HG03575 (cell line): ENCODE results near the gene DNAJC7.
"Not testable (repeated sequence)": the region's sequence is repeated elsewhere in the genome, so short reads cannot be mapped to it uniquely, and the experiment has no call there.

Source experiments
- ATAC-seq: cut with Tn5 transposase; IDR thresholded peaks from one replicate; pipeline ENCODE4 v1.9.1; 2021; ENCODE audit not compliant: unreplicated experiment, insufficient number of reproducible peaks, low FRiP score; ENCODE audit errors: extremely low read depth

Gene DNAJC7

DNA sequence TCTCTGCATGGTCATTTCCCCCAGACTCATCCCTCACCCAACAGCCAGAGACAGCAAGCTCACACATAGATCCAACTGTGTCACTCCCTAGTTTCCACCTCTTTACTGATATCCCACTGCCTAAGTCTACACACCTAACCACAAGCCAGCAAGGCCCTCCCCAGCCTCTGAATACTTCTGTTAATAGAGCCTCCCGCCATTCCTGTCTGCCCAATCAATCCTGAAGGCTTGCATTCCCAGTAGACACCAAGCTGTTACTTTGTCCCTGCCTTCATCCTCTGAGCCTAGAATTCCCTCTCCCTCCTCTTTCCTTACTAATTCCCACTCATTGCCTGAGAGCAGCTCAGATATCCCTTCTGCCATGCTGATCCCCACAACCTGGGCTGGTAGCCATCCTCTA is 28.5 kb upstream of the DNAJC7 start:
- ATAC-seq = no peak

DNA sequence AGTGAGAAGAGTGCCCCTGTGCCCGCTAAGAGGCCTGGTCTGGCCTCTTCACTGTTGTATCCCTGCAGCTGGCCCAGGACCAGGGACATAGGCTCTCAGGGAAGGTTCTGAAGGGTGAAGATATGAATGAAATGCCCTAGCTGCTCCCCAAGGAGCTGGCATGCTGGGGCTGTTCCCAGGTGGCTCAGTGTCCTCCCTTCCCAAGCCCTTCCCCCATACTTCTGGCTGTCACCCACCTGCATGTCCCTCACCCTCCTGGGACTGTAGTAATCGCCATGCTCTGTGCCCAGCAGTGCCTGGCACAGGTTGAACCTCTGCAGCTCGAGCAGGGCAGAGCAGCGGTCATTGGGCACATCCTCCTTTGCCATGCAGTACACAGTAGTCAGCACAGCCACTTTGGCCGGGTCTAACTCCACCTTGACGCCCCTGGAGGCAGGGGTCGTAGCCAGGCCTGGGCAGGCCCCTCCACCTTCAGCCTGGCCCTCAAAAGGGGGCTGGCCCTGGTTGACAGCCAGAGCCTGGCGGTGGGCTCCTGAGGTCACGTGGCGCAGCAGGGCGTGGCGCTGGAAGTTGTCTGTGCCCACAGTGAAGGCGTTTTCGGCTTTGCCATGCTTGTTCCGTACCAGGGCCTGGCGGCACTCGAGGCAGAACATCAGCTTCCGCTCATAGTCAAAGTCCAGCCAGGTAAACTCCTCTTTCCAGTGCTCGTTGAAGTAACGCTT is 25.5 kb upstream of the DNAJC7 start:
- no peak for ATAC-seq

DNA sequence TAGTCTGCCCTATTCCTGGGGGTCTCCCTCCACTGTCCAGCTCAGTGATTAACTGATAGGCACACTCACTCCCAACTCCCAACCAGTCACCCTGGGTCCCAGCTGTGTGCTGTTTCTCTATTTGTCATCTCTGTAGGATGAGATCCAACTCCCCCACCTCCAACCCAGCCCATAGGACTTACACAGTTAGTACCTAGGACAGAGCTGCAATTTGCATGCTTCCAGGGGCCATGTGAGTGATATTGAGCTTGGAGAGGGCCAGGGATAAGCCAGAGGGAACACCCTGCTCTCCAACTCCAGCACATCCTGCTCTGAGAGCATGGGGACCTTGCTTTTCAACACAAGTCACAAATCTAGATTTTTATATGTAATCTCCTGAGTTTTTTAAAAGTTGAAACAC is 24.4 kb upstream of the DNAJC7 start:
- ATAC-seq = no peak

GRCh38 chr17:42040818-42041217 is 23.6 kb upstream of the DNAJC7 start:
- ATAC-seq = no peak

DNA sequence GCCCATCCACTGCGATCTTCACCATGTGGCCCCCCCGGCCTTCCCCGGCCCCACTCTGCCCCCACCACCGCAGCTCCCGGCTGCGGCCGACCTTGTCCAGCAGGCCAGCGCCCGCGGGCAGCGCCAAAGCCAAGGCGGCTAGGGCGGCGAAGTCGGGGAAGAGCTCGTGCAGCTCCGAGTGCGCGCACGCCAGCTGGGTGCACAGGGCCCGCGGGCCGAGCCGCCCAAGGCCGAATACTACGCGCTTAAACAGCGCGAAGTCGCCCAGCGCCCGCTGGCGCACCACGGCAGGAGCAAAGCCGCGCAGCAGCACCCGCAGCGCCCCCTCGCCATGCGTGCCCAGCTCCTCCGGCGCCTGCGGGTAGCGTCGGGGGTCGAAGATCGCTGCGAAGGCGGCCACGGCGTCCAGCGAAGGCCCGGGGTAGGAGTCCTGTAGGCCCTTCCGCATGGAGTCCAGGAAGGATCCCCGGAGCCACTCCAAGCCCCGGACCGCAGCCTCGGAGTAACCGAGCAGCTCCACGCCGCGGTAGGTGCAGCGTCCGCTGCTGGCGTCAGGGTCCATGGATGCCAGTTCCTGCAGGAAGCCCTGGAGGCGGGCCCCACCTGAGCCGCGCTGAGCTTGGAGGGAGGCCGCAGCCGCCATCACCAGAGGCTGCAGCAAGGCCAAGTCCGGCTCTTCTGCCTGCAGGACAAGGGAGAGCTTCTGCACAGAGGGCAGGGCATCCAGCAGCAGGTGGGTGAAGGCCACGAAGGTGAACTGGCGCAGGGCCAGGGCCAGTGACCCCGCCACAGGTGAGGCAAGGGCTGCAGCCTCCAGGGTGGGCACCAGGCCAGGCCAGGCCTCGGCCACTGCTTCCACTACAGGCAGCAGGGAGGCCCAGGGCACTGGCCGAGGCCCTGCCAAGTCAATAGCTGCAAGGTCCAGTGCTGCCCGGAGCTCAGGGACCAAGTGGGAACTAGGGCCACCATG is 22.8 kb upstream of the DNAJC7 start:
- ATAC-seq = no peak

- ATAC-seq = no peak
These were observed 21.2 kb upstream of the DNAJC7 start for GRCh38 chr17:42038221-42038973.

DNA sequence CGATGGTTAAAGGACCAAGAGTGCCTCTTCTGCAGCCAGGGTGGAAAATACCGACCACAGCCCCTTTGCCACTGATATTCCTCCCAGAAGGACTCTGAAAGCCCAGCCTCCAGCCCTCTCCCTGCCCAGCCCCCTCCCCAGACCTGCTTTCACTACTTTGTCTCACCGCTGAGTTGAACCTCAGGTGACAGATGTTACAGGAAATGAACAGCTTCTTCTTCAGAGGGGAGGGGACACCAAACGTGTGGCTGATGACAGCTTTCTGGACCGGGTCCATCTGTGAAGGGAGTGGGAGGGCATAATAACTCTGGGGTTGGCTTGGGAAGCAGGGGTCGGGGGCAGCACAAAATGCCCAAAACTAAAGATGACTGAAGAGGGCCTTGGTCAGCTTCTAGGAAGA is 16.8 kb upstream of the DNAJC7 start:
- no peak for ATAC-seq

GRCh38 chr17:42031584-42031983 is 14.3 kb upstream of the DNAJC7 start:
- ATAC-seq = no peak

- no peak for ATAC-seq
These were observed 11.5 kb upstream of the DNAJC7 start for GRCh38 chr17:42028791-42029127.

GRCh38 chr17:42027961-42028790 is 10.9 kb upstream of the DNAJC7 start:
- no peak for ATAC-seq

GRCh38 chr17:42027590-42027889 is 10.3 kb upstream of the DNAJC7 start:
- no peak for ATAC-seq

- ATAC-seq = no peak
These were observed 9.8 kb upstream of the DNAJC7 start for GRCh38 chr17:42026857-42027589.

DNA sequence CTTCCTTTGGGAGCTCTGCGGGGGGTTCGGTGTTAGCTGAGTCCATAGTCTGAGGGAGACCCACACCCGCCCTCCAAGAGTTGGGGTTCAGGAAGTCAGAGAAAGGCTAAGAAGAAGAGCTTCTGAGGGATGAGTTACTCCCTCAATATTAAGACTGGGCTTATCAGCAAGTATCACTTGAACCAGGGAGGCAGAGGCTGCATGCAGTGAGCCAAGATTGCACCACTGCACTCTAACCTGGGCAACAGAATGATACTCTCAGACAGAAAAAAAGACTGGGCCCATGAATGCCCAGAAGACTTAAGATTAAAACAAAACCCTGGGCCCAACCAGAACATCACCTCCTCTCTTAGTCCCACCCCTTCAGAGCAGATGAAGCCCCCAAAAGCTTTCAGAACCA is 8.7 kb upstream of the DNAJC7 start:
- ATAC-seq = no peak

DNA sequence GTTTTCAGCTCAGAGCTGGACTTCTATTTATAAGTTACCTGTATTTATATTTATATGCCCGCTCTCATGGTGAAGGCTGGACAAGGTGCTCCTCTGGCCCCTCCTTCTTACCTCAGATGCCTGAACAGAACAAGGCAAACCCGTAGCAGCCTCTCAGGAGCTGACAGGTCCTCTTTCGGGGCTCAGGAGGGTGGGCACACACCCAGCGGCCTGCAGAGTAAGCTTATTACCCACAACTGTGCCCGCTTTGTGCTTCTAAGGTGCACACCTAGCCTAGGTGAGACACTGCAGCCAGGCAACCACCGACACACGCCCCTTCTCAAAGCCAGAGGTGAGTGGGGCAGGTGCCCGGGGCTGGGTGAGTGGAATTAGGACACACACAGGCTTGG is 7.9 kb upstream of the DNAJC7 start:
- no peak for ATAC-seq

DNA sequence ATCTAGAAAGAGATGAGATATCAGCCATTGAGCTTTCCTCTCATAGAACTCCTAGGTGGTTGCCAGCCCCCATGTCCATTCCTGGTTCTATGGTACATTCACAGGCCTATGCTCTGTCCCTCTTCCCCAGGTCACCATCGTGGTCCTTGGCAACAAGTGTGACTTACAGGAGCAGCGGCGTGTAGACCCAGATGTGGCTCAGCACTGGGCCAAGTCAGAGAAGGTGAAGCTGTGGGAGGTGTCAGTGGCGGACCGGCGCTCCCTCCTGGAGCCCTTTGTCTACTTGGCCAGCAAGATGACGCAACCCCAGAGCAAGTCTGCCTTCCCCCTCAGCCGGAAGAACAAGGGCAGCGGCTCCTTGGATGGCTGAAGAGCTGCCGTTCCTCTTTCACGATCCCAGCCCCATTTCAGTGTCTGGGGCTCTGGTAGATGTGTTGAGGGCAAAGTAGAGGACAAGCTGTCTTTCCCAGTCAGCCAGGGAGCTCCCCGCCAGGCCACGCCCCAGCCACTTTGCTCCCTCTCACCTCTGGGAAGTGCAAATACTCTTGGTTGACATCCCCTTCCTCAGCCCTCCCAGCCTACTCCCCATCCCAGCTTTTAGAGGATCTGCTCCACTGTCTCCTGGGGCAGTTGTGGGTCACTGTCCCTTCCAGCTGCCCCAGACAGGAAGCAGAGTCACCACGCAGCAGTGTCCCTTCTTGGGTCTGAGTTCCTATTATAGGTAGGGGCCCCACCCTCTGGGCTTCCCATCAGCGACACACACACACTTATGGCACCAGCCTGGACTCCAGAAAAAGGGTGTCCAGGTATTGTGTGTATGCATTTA is 6.5 kb upstream of the DNAJC7 start:
- ATAC-seq = no peak

GRCh38 chr17:42020845-42021244 is 3.6 kb upstream of the DNAJC7 start:
- not testable (repeated sequence) for ATAC-seq

- no peak for ATAC-seq
These were observed 2.5 kb upstream of the DNAJC7 start, which contains the start of gene NKIRAS2 for GRCh38 chr17:42019509-42020404. Gene NKIRAS2 (plus strand): TSS chr17:42020090. CDS start chr17:42021578, 1,488 bp downstream.
